AG04449 (cell line): ENCODE data around the gene UBA1.
"Not testable (repeated sequence)": the region's sequence is repeated elsewhere in the genome, so short reads cannot be mapped to it uniquely, and the experiment has no call there.

Experiments used
- CTCF ChIA-PET: fragments of 350-600 bp; formaldehyde crosslinking; extraction: SDS; loops from one replicate; lab custom pipeline; 2021; ENCODE audit warnings: antibody characterized with exemption; lab: Yijun Ruan, JAX
- POLR2A ChIA-PET: fragments of 400-600, 350-600 bp; formaldehyde crosslinking; extraction: SDS; loops from one replicate; lab custom pipeline; 2020; ENCODE audit warnings: antibody characterized with exemption, inconsistent platforms; lab: Yijun Ruan, JAX
- DNase-seq: peaks from one replicate; pipeline ENCODE4 v3.0.0-alpha.2; 2010; ENCODE audit warnings: low read depth, low spot score
- H3K4me3 ChIP-seq: 2 replicates; pipeline ENCODE4 v1.5.1; 2011; ENCODE audit warnings: low read depth, mild to moderate bottlenecking, control low read depth, low read length
- CTCF ChIP-seq: IDR thresholded peaks from one replicate; pipeline ENCODE4 v1.5.1; 2011; ENCODE audit warnings: mild to moderate bottlenecking, moderate library complexity, low read length, control low read depth, inconsistent platforms; ENCODE audit not compliant: insufficient read depth; ENCODE audit errors: missing control alignments

Gene UBA1

GRCh38 chrX:47244676-47245075 lies 51.0 kb downstream of the UBA1 start:
- no peak for TF ChIP-seq CTCF
- CTCF ChIA-PET: no interaction called here
- no peak for DNase-seq

GRCh38 chrX:47245156-47245555 lies 51.5 kb downstream of the UBA1 start:
- DNase-seq: no peak
- POLR2A ChIA-PET: no interaction called here
- no peak overlapping the region for H3K4me3 ChIP-seq
- TF ChIP-seq CTCF: no peak
- CTCF ChIA-PET: no interaction called here

More at GRCh38 chrX:47244676-47245075, 51.0 kb downstream of the UBA1 start:
- POLR2A ChIA-PET: no interaction called here
- H3K4me3 ChIP-seq: no peak overlapping the region

- no peak for DNase-seq
- no peak for TF ChIP-seq CTCF
- ChIA-PET POLR2A (interaction anchor here (1.8 kb wide), 1 partner anchor 14 kb away, joined by 4 read pairs; the partner anchor contains the start of gene USP11), CTCF (no interaction called here)
- H3K4me3 ChIP-seq: no peak overlapping the region
These were observed 53.8 kb downstream of the UBA1 start for GRCh38 chrX:47247206-47247998.

- POLR2A ChIA-PET: interaction anchor here (1.8 kb wide), 1 partner anchor 15 kb away, joined by 4 read pairs; the partner anchor contains the start of gene USP11
These were observed 54.3 kb downstream of the UBA1 start for GRCh38 chrX:47247999-47248320.

GRCh38 chrX:47248576-47248975 lies 54.9 kb downstream of the UBA1 start:
- no peak overlapping the region for H3K4me3 ChIP-seq
- TF ChIP-seq CTCF: no peak
- no peak for DNase-seq
- ChIA-PET POLR2A (interaction anchor here (1.8 kb wide), 1 partner anchor 15 kb away, joined by 4 read pairs; the partner anchor contains the start of gene USP11), CTCF (no interaction called here)

More at GRCh38 chrX:47247999-47248320, 54.3 kb downstream of the UBA1 start:
- no peak for TF ChIP-seq CTCF
- CTCF ChIA-PET: no interaction called here
- no peak for DNase-seq
- no peak overlapping the region for H3K4me3 ChIP-seq

GRCh38 chrX:47250017-47250347 lies 56.4 kb downstream of the UBA1 start:
- no peak for DNase-seq
- CTCF ChIA-PET: no interaction called here
- no peak overlapping the region for H3K4me3 ChIP-seq
- no peak for TF ChIP-seq CTCF
- POLR2A ChIA-PET: no interaction called here

GRCh38 chrX:47257620-47258019 lies 64.0 kb downstream of the UBA1 start:
- DNase-seq, H3K4me3 ChIP-seq, POLR2A ChIA-PET, CTCF ChIA-PET: not testable (repeated sequence)
